Endothelial cell of umbilical vein (primary cell): Measurements from ENCODE around the gene LIN7A. TPM values are rescaled to one million over a fixed set of nuclear protein-coding genes. Genes with fewer than 3 reads are reported as not detected.

Experiments
- BruUV-seq: library from RNA; stranded (reverse); fragments of 400-500 nt; replicated peaks from 2 replicates; lab custom pipeline; 2021; lab: Mats Ljungman, UMichigan
- CTCF ChIA-PET: fragments of 300-600, 350-600 bp; sonication (Branson Sonifier 250); formaldehyde crosslinking; loops from one replicate; lab custom pipeline; 2021; ENCODE audit warnings: antibody characterized with exemption, inconsistent platforms; lab: Charles Lee
- POLR2A ChIA-PET: fragments of 300-600, 350-600 bp; sonication (Branson Sonifier 250); formaldehyde crosslinking; loops from one replicate; lab custom pipeline; 2021; ENCODE audit warnings: antibody characterized with exemption, inconsistent platforms; lab: Charles Lee
- DNase-seq: peaks from one replicate; pipeline ENCODE4 v3.0.0-alpha.2; 2011; ENCODE audit warnings: low read depth, low spot score
- FAIRE-seq: peaks from 2 replicates; lab custom pipeline; 2011; peaks lifted over from hg19 to GRCh38; lab: Jason Lieb, UNC
- H2AFZ ChIP-seq: 2 replicates; pipeline ENCODE4 v1.6.0; 2012; ENCODE audit warnings: low read depth, low read length, control low read depth, inconsistent platforms
- H3K27ac ChIP-seq: 2 replicates; pipeline ENCODE4 v1.5.1; 2011; ENCODE audit warnings: low read depth, mild to moderate bottlenecking, control low read depth, low read length, moderate library complexity; ENCODE audit not compliant: insufficient read depth
- H3K27me3 ChIP-seq, 2 experiments: 2 replicates each; pipeline versions ENCODE4 v1.6.0 to v1.6.1; 2011; ENCODE audit warnings: low read length in 2 of 2, mixed read lengths in 1 of 2; ENCODE audit not compliant: control insufficient read depth in 2 of 2, insufficient read depth in 2 of 2
- H3K36me3 ChIP-seq, 2 experiments: 2 replicates in 1 of 2; 3 replicates in 1 of 2; pipeline ENCODE4 v1.5.1; 2011; ENCODE audit warnings: low read length in 2 of 2, mild to moderate bottlenecking in 1 of 2, moderate library complexity in 1 of 2; ENCODE audit not compliant: control insufficient read depth in 2 of 2, insufficient read depth in 2 of 2; ENCODE audit errors: extremely low read depth in 1 of 2
- H3K4me1 ChIP-seq: 3 replicates; pipeline ENCODE4 v1.5.1; 2011; ENCODE audit warnings: mild to moderate bottlenecking, low read length; ENCODE audit not compliant: control insufficient read depth, insufficient read depth; ENCODE audit errors: extremely low read depth
- H3K4me2 ChIP-seq: 2 replicates; pipeline ENCODE4 v1.6.1; 2011; ENCODE audit warnings: low read length, control low read depth, mixed read lengths; ENCODE audit not compliant: insufficient read depth
- H3K4me3 ChIP-seq, 3 experiments: fragments of 200-600 bp in 1 of 3; sonication (generic), shearing (Covaris generic) in 1 of 3; replicated peaks in 1 of 3; 2 replicates each; pipeline ENCODE4 v1.5.1; 2011 to 2016; ENCODE audit warnings: control low read depth in 3 of 3, low read length in 3 of 3, mild to moderate bottlenecking in 2 of 3, inconsistent platforms in 1 of 3, low read depth in 1 of 3, moderate library complexity in 1 of 3; ENCODE audit not compliant: insufficient read depth in 1 of 3
- H3K79me2 ChIP-seq: 2 replicates; pipeline ENCODE4 v1.6.0; 2012; ENCODE audit warnings: low read length, inconsistent platforms; ENCODE audit not compliant: control insufficient read depth, insufficient read depth
- H3K9ac ChIP-seq: replicated peaks from 2 replicates; pipeline ENCODE3; 2011; ENCODE audit warnings: low read length, control low read depth; ENCODE audit not compliant: insufficient read depth; ENCODE audit errors: extremely low read depth
- H3K9me1 ChIP-seq: replicated peaks from 3 replicates; pipeline ENCODE4 v1.6.0; 2011; ENCODE audit warnings: mild to moderate bottlenecking, low read length; ENCODE audit not compliant: control insufficient read depth, insufficient read depth; ENCODE audit errors: extremely low read depth
- H3K9me3 ChIP-seq: replicated peaks from 2 replicates; pipeline ENCODE4 v1.5.1; 2012; ENCODE audit warnings: low read length, inconsistent platforms; ENCODE audit not compliant: control insufficient read depth, insufficient read depth
- H4K20me1 ChIP-seq: replicated peaks from 2 replicates; pipeline ENCODE3; 2011; ENCODE audit warnings: mild to moderate bottlenecking, low read length; ENCODE audit not compliant: control insufficient read depth, insufficient read depth; ENCODE audit errors: extremely low read depth
- EZH2 ChIP-seq: IDR thresholded peaks from 2 replicates; pipeline ENCODE4 v1.6.1; 2012; ENCODE audit warnings: borderline replicate concordance, low read depth, mild to moderate bottlenecking, moderate library complexity, low read length, inconsistent platforms; ENCODE audit not compliant: severe bottlenecking
- FOS ChIP-seq: IDR thresholded peaks from 2 replicates; pipeline ENCODE4 v1.6.1; 2011; ENCODE audit warnings: mild to moderate bottlenecking, low read length, moderate library complexity, borderline replicate concordance; ENCODE audit not compliant: insufficient read depth
- GATA2 ChIP-seq: IDR thresholded peaks from 2 replicates; pipeline ENCODE4 v1.7.0; 2011; ENCODE audit warnings: low read depth, mild to moderate bottlenecking, moderate library complexity, mixed read lengths, low read length; ENCODE audit not compliant: insufficient read length, insufficient read depth
- JUN ChIP-seq: IDR thresholded peaks from 2 replicates; pipeline ENCODE4 v1.6.1; 2011; ENCODE audit warnings: borderline replicate concordance, low read depth; ENCODE audit not compliant: insufficient read length, insufficient read depth
- MYC ChIP-seq: IDR thresholded peaks from one replicate; pipeline ENCODE4 v1.6.1; 2011; ENCODE audit warnings: mild to moderate bottlenecking, low read depth, low read length
- POLR2A ChIP-seq: IDR thresholded peaks from 2 replicates; pipeline ENCODE4 v1.6.1; 2012; ENCODE audit warnings: low read depth, mild to moderate bottlenecking, control low read depth, low read length
- POLR2AphosphoS5 ChIP-seq: IDR thresholded peaks from 2 replicates; pipeline ENCODE4 v1.6.1; 2012; ENCODE audit warnings: low read depth, mild to moderate bottlenecking, control low read depth, low read length, moderate library complexity; ENCODE audit not compliant: insufficient read depth
- dilution Hi-C: fragments of 300-500 bp; cut with MboI; formaldehyde crosslinking; loops from one replicate; pipeline ENCODE4 v1.15.0; 2019; ENCODE audit warnings: low sequenced_read_pairs; ENCODE audit not compliant: extremely low pct_ligation_motif_present
- intact Hi-C: fragments of 100-400 bp; cut with micrococcal nuclease; formaldehyde crosslinking; loops from one replicate; pipeline ENCODE4 v1.10.0; 2022
- polyA plus RNA-seq, 4 experiments: library from polyadenylated mRNA; depleted of rRNA in 3 of 4; stranded (reverse) in 3 of 4; unstranded in 1 of 4; fragments of >200 nt; gene quantifications; 2 replicates each; pipeline versions ENCODE4 v1.2.1 to v1.2.3, GENCODE V29; 2011 to 2012; ENCODE audit warnings: missing spikeins in 1 of 4
- total RNA-seq: library from RNA; stranded (reverse); gene quantifications from 2 replicates; pipeline ENCODE4 v1.2.3, GENCODE V29; 2021
- TF ChIP-seq, protein P1 (sequence below): IDR thresholded peaks from 2 replicates; pipeline ENCODE4 v1.6.1; 2011; ENCODE audit not compliant: insufficient read depth, insufficient read length
- TF ChIP-seq, protein P2 (sequence below), 2 donors: IDR thresholded peaks; 1 replicate in 1 of 2; 2 replicates in 1 of 2; pipeline ENCODE4 v1.5.1; 2011; ENCODE audit warnings: low read length in 2 of 2, mild to moderate bottlenecking in 2 of 2, moderate library complexity in 2 of 2, control low read depth in 1 of 2, inconsistent platforms in 1 of 2, low read depth in 1 of 2; ENCODE audit not compliant: insufficient read depth in 1 of 2; ENCODE audit errors: extremely low read depth in 1 of 2

LIN7A gene
- total and polyA plus RNA-seq, 2 donors (not counting 3 experiments of a cell fraction or from before 2014, with no cell fraction given) = 1.6 to 4.3 TPM

DNA sequence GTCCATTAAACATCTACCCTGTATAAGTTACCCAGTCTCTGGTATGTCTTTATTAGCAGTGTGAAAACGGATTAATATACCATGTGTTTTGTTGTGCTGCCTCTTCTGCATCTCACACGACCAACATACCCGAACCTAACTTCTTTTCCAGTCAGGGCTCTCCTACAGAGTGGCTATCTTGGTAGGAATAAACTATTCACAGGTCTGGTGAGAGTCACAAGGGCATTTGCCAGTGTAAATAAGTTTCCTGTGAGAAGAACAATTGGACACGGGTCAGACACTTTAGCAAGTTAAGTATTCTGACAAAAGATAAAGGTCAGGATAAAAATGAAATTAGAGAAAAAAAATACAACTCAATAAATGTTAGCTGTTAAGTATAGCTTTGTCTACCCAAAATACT, 160.1 kb downstream of the LIN7A start:
- Histone ChIP-seq H3K4me2 (no peak overlapping the region), H3K27me3 (no peaks in the 10 kb centered on the region), H2AFZ (peak overlapping the region; percentile 72), H3K9me3 (no peaks in the 10 kb centered on the region), H4K20me1 (no peaks in the 10 kb centered on the region), H3K4me3 (no peak overlapping the region), H3K79me2 (no peaks in the 10 kb centered on the region), H3K27ac (peak overlapping the region; percentile 87), H3K4me1 (peaks cover 11% of the 10 kb centered on the region), H3K9me1 (no peaks in the 10 kb centered on the region), H3K9ac (peak overlapping the region; percentile 29), H3K36me3 (no peaks in the 10 kb centered on the region)
- intact Hi-C loops = loop anchor here (5.0 kb wide), 1 partner anchor 160 kb away; the partner anchor contains the start of gene LIN7A
- TF ChIP-seq FOS (no peak), EZH2 (no peak), JUN (no peak), POLR2AphosphoS5 (no peak), GATA2 (no peak), MYC (no peak), POLR2A (no peak)
- TF ChIP-seq, protein P1, sequence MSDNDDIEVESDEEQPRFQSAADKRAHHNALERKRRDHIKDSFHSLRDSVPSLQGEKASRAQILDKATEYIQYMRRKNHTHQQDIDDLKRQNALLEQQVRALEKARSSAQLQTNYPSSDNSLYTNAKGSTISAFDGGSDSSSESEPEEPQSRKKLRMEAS = no peak
- TF ChIP-seq, protein P2, sequence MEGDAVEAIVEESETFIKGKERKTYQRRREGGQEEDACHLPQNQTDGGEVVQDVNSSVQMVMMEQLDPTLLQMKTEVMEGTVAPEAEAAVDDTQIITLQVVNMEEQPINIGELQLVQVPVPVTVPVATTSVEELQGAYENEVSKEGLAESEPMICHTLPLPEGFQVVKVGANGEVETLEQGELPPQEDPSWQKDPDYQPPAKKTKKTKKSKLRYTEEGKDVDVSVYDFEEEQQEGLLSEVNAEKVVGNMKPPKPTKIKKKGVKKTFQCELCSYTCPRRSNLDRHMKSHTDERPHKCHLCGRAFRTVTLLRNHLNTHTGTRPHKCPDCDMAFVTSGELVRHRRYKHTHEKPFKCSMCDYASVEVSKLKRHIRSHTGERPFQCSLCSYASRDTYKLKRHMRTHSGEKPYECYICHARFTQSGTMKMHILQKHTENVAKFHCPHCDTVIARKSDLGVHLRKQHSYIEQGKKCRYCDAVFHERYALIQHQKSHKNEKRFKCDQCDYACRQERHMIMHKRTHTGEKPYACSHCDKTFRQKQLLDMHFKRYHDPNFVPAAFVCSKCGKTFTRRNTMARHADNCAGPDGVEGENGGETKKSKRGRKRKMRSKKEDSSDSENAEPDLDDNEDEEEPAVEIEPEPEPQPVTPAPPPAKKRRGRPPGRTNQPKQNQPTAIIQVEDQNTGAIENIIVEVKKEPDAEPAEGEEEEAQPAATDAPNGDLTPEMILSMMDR (IDR thresholded peaks at IDR 0.05; ENCODE audit: extremely low read depth in 1 of 2, insufficient read depth in 1 of 2, low read depth in 1 of 2, low read length in 2 of 2) = no peak
- CTCF ChIA-PET = interaction anchor here (1.2 kb wide), 1 partner anchor 583 kb away, joined by 3 read pairs; no protein-coding TSS in a partner anchor
- TSS peak; percentile 99 for BruUV-seq
- POLR2A ChIA-PET = no interaction called here
- dilution Hi-C loops = no loop called here
- peak; percentile 38 for FAIRE-seq
- DNase-seq = peak; percentile 73
